ENCODE data around the gene NFE2L3.
"Not testable (repeated sequence)": the region's sequence is repeated elsewhere in the genome, so short reads cannot be mapped to it uniquely, and the experiment has no call there.

Gene NFE2L3, protein sequence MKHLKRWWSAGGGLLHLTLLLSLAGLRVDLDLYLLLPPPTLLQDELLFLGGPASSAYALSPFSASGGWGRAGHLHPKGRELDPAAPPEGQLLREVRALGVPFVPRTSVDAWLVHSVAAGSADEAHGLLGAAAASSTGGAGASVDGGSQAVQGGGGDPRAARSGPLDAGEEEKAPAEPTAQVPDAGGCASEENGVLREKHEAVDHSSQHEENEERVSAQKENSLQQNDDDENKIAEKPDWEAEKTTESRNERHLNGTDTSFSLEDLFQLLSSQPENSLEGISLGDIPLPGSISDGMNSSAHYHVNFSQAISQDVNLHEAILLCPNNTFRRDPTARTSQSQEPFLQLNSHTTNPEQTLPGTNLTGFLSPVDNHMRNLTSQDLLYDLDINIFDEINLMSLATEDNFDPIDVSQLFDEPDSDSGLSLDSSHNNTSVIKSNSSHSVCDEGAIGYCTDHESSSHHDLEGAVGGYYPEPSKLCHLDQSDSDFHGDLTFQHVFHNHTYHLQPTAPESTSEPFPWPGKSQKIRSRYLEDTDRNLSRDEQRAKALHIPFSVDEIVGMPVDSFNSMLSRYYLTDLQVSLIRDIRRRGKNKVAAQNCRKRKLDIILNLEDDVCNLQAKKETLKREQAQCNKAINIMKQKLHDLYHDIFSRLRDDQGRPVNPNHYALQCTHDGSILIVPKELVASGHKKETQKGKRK

DNA sequence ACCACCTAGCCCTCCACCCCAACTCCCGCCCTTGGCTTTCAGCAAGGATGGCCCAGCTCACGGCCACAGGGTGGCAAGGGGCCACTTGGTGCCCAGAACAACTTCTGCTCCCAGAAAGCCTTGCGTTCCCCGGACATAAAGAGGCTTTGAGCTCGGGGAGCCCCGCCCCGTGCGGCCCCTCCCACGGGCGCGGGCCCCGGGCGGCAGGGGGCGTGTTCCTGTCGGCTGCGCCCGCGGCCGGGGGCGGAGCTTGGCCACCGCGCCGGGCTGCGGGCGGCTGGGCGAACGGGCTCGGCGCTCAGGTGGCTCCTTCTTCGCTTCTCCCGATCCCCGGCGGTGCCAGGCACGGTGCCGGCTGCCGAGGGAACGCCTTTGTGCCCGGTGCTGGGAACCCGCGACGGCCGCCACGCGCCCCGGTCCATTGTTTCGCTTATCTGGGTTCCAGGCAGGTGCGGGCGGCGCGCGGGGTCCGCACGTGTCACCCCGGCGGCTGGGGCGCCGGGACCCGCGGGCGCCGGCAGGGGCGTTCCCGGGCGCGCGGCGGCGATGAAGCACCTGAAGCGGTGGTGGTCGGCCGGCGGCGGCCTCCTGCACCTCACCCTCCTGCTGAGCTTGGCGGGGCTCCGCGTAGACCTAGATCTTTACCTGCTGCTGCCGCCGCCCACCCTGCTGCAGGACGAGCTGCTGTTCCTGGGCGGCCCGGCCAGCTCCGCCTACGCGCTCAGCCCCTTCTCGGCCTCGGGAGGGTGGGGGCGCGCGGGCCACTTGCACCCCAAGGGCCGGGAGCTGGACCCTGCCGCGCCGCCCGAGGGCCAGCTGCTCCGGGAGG lies at the start of gene NFE2L3:
NFE2L3 (plus strand) TSS at position 246 of the 829 bp plus-strand sequence; CDS start at position 547, 301 bp downstream.
- H3K9me3 ChIP-seq (ENCODE audit: low read length): no peaks in the 10 kb centered on the region
- H3K36me3 ChIP-seq (ENCODE audit: insufficient read depth, low read length): no peaks in the 10 kb centered on the region
- H3K9ac ChIP-seq (ENCODE audit: low read length): no peak within 1 kb of the TSS
- peak within 1 kb of the TSS in 1 of 2 donors; percentile 41 for H3K4me3 ChIP-seq (ENCODE audit: low read depth in 1 of 2, low read length in 2 of 2)
- H3K4me1 ChIP-seq (ENCODE audit: insufficient read depth, low read length): no peaks in the 10 kb centered on the region
- no peak within 1 kb of the TSS for H3K27ac ChIP-seq (ENCODE audit: low read depth, low read length)
- H3K27me3 ChIP-seq (ENCODE audit: control insufficient read depth in 1 of 2, insufficient read depth in 2 of 2, low read length in 2 of 2): peaks cover 23 to 24% of the 10 kb centered on the region in 2 donors

DNA sequence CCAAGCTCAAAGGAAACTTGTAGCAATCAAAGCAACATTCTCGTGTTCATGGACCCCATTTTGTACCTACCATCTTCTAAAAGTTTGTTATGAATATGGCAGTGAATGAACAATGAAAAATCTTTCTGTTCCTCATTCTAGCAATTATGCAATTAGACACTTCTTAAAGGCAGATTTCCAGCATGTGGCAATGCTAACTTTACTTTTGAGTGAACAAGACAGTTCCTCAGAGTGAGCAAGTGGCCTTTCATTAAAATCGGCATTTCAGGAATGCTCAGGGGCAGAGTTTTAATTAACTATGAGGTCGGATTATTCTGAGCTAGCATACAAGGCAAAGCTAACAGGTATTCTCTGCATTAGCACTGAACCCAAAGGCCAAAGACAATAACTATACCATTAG lies 48.4 kb upstream of the NFE2L3 start:
- Histone ChIP-seq H3K27me3 (ENCODE audit: control insufficient read depth in 1 of 2, insufficient read depth in 2 of 2, low read length in 2 of 2) (no peaks in the 10 kb centered on the region), H3K9ac (ENCODE audit: low read length) (no peak overlapping the region), H3K4me1 (ENCODE audit: insufficient read depth, low read length) (no peaks in the 10 kb centered on the region), H3K36me3 (ENCODE audit: insufficient read depth, low read length) (no peaks in the 10 kb centered on the region), H3K4me3 (ENCODE audit: low read depth in 1 of 2, low read length in 2 of 2) (no peak overlapping the region), H3K27ac (ENCODE audit: low read depth, low read length) (no peak overlapping the region), H3K9me3 (ENCODE audit: low read length) (no peaks in the 10 kb centered on the region)

DNA sequence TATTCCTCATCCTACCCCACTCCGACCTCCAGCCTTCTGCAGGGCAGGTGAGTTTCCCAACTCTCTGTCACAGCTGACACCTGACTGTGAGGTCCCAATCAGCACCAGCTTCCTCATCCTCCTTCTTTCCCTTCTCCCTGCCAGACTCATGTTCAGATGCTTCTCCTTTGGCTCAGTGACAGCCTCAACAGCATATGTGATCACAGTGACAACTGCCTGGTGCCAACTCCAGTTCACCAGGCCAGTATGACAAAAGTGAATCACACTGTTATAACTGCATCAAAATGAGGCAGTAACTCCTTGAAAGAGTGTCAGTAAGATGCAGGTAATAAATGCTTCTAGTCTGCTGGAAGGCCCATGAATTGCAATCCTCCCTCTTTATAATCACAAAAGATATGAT lies 46.8 kb upstream of the NFE2L3 start:
- Histone ChIP-seq H3K9ac (ENCODE audit: low read length) (no peak overlapping the region), H3K9me3 (ENCODE audit: low read length) (no peaks in the 10 kb centered on the region), H3K27ac (ENCODE audit: low read depth, low read length) (no peak overlapping the region), H3K4me3 (ENCODE audit: low read depth in 1 of 2, low read length in 2 of 2) (no peak overlapping the region), H3K36me3 (ENCODE audit: insufficient read depth, low read length) (no peaks in the 10 kb centered on the region), H3K27me3 (ENCODE audit: control insufficient read depth in 1 of 2, insufficient read depth in 2 of 2, low read length in 2 of 2) (no peaks in the 10 kb centered on the region), H3K4me1 (ENCODE audit: insufficient read depth, low read length) (no peaks in the 10 kb centered on the region)

DNA sequence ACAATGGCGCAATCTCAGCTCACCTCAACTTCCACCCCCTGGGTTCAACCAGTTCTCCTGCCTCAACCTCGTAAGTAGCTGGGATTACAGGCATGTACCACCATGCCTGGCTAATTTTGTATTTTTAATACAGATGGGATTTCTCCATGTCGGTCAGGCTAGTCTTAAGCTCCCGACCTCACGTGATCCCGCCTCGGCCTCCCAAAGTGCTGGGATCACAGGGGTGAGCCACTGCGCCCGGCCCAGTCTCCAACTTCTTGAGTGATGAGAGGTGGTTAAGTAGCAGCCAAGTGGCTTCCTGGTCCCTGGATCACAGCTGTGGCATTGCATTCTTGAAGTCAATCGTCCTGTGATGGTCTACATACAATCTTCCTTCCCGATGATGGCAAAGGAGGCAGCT lies 46.1 kb upstream of the NFE2L3 start:
- H3K4me1 ChIP-seq (ENCODE audit: insufficient read depth, low read length): no peaks in the 10 kb centered on the region
- no peak overlapping the region for H3K4me3 ChIP-seq (ENCODE audit: low read depth in 1 of 2, low read length in 2 of 2)
- H3K9me3 ChIP-seq (ENCODE audit: low read length): no peaks in the 10 kb centered on the region
- no peak overlapping the region for H3K27ac ChIP-seq (ENCODE audit: low read depth, low read length)
- no peak overlapping the region for H3K9ac ChIP-seq (ENCODE audit: low read length)
- H3K36me3 ChIP-seq (ENCODE audit: insufficient read depth, low read length): no peaks in the 10 kb centered on the region
- no peaks in the 10 kb centered on the region for H3K27me3 ChIP-seq (ENCODE audit: control insufficient read depth in 1 of 2, insufficient read depth in 2 of 2, low read length in 2 of 2)

DNA sequence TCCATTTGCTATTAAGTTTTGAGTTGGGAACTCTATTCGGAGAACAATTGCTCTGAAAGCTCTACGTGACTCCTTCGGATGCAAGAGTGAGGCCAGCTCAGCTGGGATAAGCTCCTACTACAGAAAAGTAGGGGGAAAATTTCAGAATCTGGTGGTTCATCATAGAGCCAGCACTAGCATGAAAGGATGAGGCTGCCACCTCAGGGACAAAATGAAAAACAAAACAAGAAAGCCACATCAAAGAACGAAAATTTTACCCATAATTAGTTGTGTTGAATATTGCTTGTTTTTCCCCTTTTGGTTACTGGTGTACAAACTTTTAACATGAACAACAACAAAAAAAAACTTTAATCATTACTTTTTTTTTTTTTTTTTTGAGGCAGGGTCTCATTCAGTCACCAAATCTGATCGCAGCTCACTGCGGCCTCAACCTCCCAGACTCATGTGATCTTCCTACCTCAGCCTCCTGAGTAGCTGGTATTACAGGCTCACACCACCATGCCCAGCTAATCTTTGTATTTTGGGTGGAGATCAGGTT lies 39.7 kb upstream of the NFE2L3 start:
- no peak overlapping the region for H3K27ac ChIP-seq (ENCODE audit: low read depth, low read length)
- H3K4me1 ChIP-seq (ENCODE audit: insufficient read depth, low read length): no peaks in the 10 kb centered on the region
- H3K4me3 ChIP-seq (ENCODE audit: low read depth in 1 of 2, low read length in 2 of 2): no peak overlapping the region
- H3K27me3 ChIP-seq (ENCODE audit: control insufficient read depth in 1 of 2, insufficient read depth in 2 of 2, low read length in 2 of 2): no peaks in the 10 kb centered on the region
- H3K36me3 ChIP-seq (ENCODE audit: insufficient read depth, low read length): no peaks in the 10 kb centered on the region
- no peak overlapping the region for H3K9ac ChIP-seq (ENCODE audit: low read length)
- H3K9me3 ChIP-seq (ENCODE audit: low read length): no peaks in the 10 kb centered on the region

DNA sequence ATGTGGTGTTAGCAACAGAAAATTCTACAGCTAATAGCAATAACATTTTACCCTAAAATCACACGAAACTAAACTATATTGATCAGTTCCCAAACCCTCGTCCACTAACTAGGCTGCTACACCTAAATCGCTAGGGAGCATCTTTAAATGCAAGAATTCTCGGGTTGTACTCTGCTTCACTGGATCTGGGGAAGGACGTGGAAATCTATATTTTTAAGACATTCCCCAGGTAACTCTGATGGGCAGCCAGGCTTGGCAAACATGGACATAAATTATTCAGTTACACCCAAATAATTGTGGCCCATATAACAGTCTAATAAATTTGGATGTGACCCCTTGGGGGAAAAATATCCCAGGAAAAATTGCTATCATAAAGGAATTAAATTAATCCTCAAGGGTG lies 36.3 kb upstream of the NFE2L3 start:
- H3K9me3 ChIP-seq (ENCODE audit: low read length): no peaks in the 10 kb centered on the region
- no peaks in the 10 kb centered on the region for H3K4me1 ChIP-seq (ENCODE audit: insufficient read depth, low read length)
- no peak overlapping the region for H3K9ac ChIP-seq (ENCODE audit: low read length)
- no peak overlapping the region for H3K27ac ChIP-seq (ENCODE audit: low read depth, low read length)
- no peak overlapping the region for H3K4me3 ChIP-seq (ENCODE audit: low read depth in 1 of 2, low read length in 2 of 2)
- H3K36me3 ChIP-seq (ENCODE audit: insufficient read depth, low read length): no peaks in the 10 kb centered on the region
- no peaks in the 10 kb centered on the region for H3K27me3 ChIP-seq (ENCODE audit: control insufficient read depth in 1 of 2, insufficient read depth in 2 of 2, low read length in 2 of 2)

DNA sequence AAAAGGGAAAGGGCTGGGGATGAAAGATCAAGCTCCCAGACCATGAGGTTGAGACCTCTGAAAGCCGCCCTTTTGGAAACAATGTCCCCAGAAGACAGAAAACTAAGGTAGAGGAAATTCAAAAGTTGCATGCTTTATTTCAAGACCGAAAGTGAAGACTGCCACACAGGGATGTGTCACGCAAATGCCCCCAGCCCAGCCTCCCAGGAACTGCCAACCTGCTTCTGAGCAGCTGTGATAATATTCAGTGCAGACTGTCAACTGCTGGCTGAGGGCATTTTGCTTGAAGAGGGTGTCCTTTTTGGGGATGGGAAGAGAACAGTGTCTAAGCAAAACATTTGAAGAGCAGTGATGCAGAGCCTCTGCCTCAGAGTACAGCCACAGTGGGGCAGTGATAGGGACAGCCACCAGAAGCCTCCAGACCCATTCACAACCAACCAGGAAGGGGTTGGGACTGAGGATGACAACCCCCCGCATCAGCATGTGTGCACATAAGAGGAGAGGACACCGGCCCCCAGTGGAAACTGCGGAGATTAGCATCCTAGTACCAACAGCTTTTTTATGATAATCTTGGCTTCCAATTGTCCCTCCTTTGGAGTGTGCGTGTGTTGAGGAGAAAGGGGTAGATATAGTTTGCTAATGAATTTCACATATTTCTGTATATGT lies 34.7 kb upstream of the NFE2L3 start:
- Histone ChIP-seq H3K4me1 (ENCODE audit: insufficient read depth, low read length) (no peaks in the 10 kb centered on the region), H3K27me3 (ENCODE audit: control insufficient read depth in 1 of 2, insufficient read depth in 2 of 2, low read length in 2 of 2) (no peaks in the 10 kb centered on the region), H3K36me3 (ENCODE audit: insufficient read depth, low read length) (no peaks in the 10 kb centered on the region), H3K4me3 (ENCODE audit: low read depth in 1 of 2, low read length in 2 of 2) (no peak overlapping the region), H3K9ac (ENCODE audit: low read length) (no peak overlapping the region), H3K9me3 (ENCODE audit: low read length) (no peaks in the 10 kb centered on the region), H3K27ac (ENCODE audit: low read depth, low read length) (no peak overlapping the region)

DNA sequence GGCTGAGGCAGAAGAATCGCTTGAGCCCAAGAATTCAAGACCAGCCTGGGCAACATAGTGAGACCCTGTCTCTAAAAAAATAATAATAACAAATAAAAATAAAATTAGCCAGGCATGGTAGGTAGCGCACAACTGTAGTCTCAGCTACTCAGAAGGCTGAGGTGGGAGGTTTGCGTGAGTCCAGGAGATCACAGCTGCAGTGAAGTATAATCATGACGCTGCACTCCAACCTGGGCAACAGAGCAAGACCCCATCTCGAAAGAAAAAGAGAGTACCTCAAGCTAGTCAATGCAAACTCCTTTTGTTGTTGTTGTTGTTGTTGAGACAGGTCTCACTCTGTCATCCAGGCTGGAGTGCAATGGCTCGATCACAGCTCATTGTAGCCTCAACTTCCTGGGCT lies 34.0 kb upstream of the NFE2L3 start:
- Histone ChIP-seq H3K4me3 (ENCODE audit: low read depth in 1 of 2, low read length in 2 of 2) (no peak overlapping the region), H3K36me3 (ENCODE audit: insufficient read depth, low read length) (no peaks in the 10 kb centered on the region), H3K27ac (ENCODE audit: low read depth, low read length) (no peak overlapping the region), H3K9me3 (ENCODE audit: low read length) (no peaks in the 10 kb centered on the region), H3K9ac (ENCODE audit: low read length) (no peak overlapping the region), H3K4me1 (ENCODE audit: insufficient read depth, low read length) (no peaks in the 10 kb centered on the region), H3K27me3 (ENCODE audit: control insufficient read depth in 1 of 2, insufficient read depth in 2 of 2, low read length in 2 of 2) (no peaks in the 10 kb centered on the region)

DNA sequence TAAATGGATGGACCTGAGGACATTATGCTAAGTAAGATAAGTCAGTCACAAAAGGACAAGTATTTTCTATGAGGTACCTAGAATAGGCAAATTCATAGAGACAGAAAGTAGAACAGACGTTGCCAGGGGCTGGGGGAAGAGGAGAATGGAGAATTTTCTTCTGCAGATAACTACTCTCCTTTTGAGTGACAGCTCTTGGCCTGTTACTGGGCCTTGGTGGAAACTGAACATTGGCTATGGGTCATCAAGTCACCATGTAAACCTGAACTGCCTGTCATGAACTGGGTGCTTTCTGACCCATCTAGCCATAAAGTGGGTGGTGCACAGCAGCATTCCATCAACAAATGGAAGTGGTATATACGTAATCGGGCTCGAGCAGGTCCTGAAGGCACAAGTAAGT lies 29.3 kb upstream of the NFE2L3 start:
- Histone ChIP-seq H3K9ac (ENCODE audit: low read length) (no peak overlapping the region), H3K27me3 (ENCODE audit: control insufficient read depth in 1 of 2, insufficient read depth in 2 of 2, low read length in 2 of 2) (peaks cover 0 to 3% of the 10 kb centered on the region in 2 donors), H3K4me3 (ENCODE audit: low read depth in 1 of 2, low read length in 2 of 2) (no peak overlapping the region), H3K4me1 (ENCODE audit: insufficient read depth, low read length) (no peaks in the 10 kb centered on the region), H3K36me3 (ENCODE audit: insufficient read depth, low read length) (no peaks in the 10 kb centered on the region), H3K27ac (ENCODE audit: low read depth, low read length) (no peak overlapping the region), H3K9me3 (ENCODE audit: low read length) (no peaks in the 10 kb centered on the region)

DNA sequence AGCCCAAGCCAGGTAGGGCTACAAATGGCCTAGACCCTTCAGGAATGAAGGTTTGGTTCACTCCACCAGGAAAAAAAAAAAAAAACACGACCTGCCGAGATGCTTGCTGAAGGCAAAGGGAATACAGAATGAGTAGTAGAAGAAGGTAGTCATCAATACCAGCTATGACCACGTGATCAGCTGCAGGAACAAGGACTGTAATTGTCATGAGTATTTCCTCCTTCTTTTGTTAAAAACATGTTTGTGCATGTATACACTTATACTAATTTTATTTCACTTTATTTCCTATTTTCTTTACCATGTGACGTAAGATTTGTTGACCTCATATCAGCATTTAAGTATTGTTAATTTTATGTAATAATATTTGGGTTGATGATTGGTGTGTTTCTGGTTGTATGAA lies 27.2 kb upstream of the NFE2L3 start:
- not testable (repeated sequence) for H3K36me3 ChIP-seq (ENCODE audit: insufficient read depth, low read length); H3K9me3 ChIP-seq (ENCODE audit: low read length); H3K4me3 ChIP-seq (ENCODE audit: low read depth in 1 of 2, low read length in 2 of 2); H3K9ac ChIP-seq (ENCODE audit: low read length); H3K27ac ChIP-seq (ENCODE audit: low read depth, low read length); H3K27me3 ChIP-seq (ENCODE audit: control insufficient read depth in 1 of 2, insufficient read depth in 2 of 2, low read length in 2 of 2); H3K4me1 ChIP-seq (ENCODE audit: insufficient read depth, low read length)

DNA sequence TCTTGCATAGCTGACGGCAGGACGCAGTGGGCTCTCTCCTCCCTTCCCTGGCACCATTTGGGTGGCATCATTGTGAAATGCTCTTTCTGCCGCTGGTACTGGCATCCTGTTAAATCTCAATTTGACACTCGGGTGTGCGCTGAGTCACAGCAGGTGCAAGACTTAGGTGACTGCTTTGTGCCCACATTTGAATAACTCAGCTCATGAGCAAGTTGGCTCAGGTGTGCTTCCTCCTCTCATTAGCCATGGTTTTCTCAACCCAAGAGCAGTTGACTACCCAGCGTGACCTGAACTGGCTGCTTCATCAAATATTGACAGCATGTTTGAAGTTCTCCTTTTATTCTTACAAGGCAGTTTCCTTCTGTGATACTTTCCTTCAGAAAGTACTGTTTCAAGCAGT lies 24.6 kb upstream of the NFE2L3 start:
- Histone ChIP-seq H3K36me3 (ENCODE audit: insufficient read depth, low read length) (no peaks in the 10 kb centered on the region), H3K9me3 (ENCODE audit: low read length) (no peaks in the 10 kb centered on the region), H3K27me3 (ENCODE audit: control insufficient read depth in 1 of 2, insufficient read depth in 2 of 2, low read length in 2 of 2) (peaks cover 0 to 3% of the 10 kb centered on the region in 2 donors), H3K27ac (ENCODE audit: low read depth, low read length) (no peak overlapping the region), H3K4me3 (ENCODE audit: low read depth in 1 of 2, low read length in 2 of 2) (no peak overlapping the region), H3K4me1 (ENCODE audit: insufficient read depth, low read length) (no peaks in the 10 kb centered on the region), H3K9ac (ENCODE audit: low read length) (no peak overlapping the region)

Measured in muscle layer of colon (tissue), 2 donors.